IMR-90 (cell line): Measurements from ENCODE around the gene RBFOX2. TPM values are rescaled to one million over a fixed set of nuclear protein-coding genes. Genes with fewer than 3 reads are reported as not detected.

Experiments used
- ATAC-seq: fragments of 200-7000 bp; cut with Tn5 transposase; 2 replicates; pipeline ENCODE4 v1.9.1; 2020; ENCODE audit warnings: low read depth, mild to moderate bottlenecking, moderate library complexity
- BruUV-seq: library from RNA; stranded (reverse); fragments of 400-500 nt; replicated peaks from 2 replicates; lab custom pipeline; 2021; lab: Mats Ljungman, UMichigan
- CTCF ChIA-PET: fragments of 300-600 bp; formaldehyde crosslinking; extraction: SDS; loops from one replicate; lab custom pipeline; 2021; ENCODE audit warnings: antibody characterized with exemption; lab: Yijun Ruan, JAX
- POLR2A ChIA-PET: fragments of 300-600 bp; sonication (Branson Sonifier 250); formaldehyde crosslinking; loops from one replicate; lab custom pipeline; 2022; ENCODE audit warnings: antibody characterized with exemption; ENCODE audit not compliant: unreplicated experiment; lab: Charles Lee
- DNase-seq: peaks from one replicate; pipeline ENCODE4 v3.0.0; 2013
- H2AFZ ChIP-seq: replicated peaks from 2 replicates; pipeline ENCODE3; 2013; ENCODE audit warnings: low read length, mild to moderate bottlenecking; ENCODE audit not compliant: poor library complexity
- H2AK5ac ChIP-seq: 2 replicates; pipeline ENCODE4 v1.6.1; 2013; ENCODE audit warnings: low read depth, low read length, inconsistent platforms
- H2AK9ac ChIP-seq: replicated peaks from 2 replicates; pipeline ENCODE3; 2013; ENCODE audit warnings: mild to moderate bottlenecking, low read depth, low read length, moderate library complexity; ENCODE audit not compliant: poor library complexity
- H2BK120ac ChIP-seq: 2 replicates; pipeline ENCODE4 v1.6.1; 2013; ENCODE audit warnings: low read depth, low read length, inconsistent platforms
- H2BK15ac ChIP-seq: 3 replicates; pipeline ENCODE4 v1.6.1; 2013; ENCODE audit warnings: low read depth, low read length, inconsistent platforms
- H2BK20ac ChIP-seq: 2 replicates; pipeline ENCODE4 v1.6.1; 2013; ENCODE audit warnings: low read depth, mild to moderate bottlenecking, inconsistent platforms, low read length, moderate library complexity
- H2BK5ac ChIP-seq: 2 replicates; pipeline ENCODE4 v1.6.1; 2013; ENCODE audit warnings: mild to moderate bottlenecking, low read depth, low read length, inconsistent platforms; ENCODE audit not compliant: poor library complexity, severe bottlenecking
- H3K14ac ChIP-seq: replicated peaks from 2 replicates; pipeline ENCODE4 v1.6.1; 2013; ENCODE audit warnings: low read depth, low read length, inconsistent platforms
- H3K18ac ChIP-seq: 2 replicates; pipeline ENCODE4 v1.6.1; 2013; ENCODE audit warnings: low read depth, low read length, control low read depth
- H3K23ac ChIP-seq: 2 replicates; pipeline ENCODE4 v1.6.1; 2013; ENCODE audit warnings: low read depth, low read length, inconsistent platforms
- H3K27ac ChIP-seq: 2 replicates; pipeline ENCODE4 v1.5.1; 2013; ENCODE audit warnings: mild to moderate bottlenecking, control low read depth, low read length; ENCODE audit not compliant: insufficient read depth
- H3K27me3 ChIP-seq: 2 replicates; pipeline ENCODE4 v1.6.1; 2013; ENCODE audit warnings: low read length; ENCODE audit not compliant: control insufficient read depth, insufficient read depth
- H3K36me3 ChIP-seq: 2 replicates; pipeline ENCODE4 v1.6.1; 2013; ENCODE audit warnings: low read length, mixed read lengths; ENCODE audit not compliant: control insufficient read depth, insufficient read depth
- H3K4ac ChIP-seq: 2 replicates; pipeline ENCODE4 v1.6.1; 2013; ENCODE audit warnings: low read depth, low read length, inconsistent platforms
- H3K4me1 ChIP-seq: 2 replicates; pipeline ENCODE4 v1.6.1; 2013; ENCODE audit warnings: low read length, mixed read lengths; ENCODE audit not compliant: control insufficient read depth, insufficient read depth
- H3K4me2 ChIP-seq: 2 replicates; pipeline ENCODE4 v1.6.1; 2013; ENCODE audit warnings: low read depth, mild to moderate bottlenecking, control low read depth, low read length, moderate library complexity
- H3K4me3 ChIP-seq: 2 replicates; pipeline ENCODE4 v1.5.1; 2013; ENCODE audit warnings: low read depth, mild to moderate bottlenecking, control low read depth, low read length, moderate library complexity; ENCODE audit not compliant: insufficient read depth
- H3K56ac ChIP-seq: 2 replicates; pipeline ENCODE4 v1.6.1; 2013; ENCODE audit warnings: low read length, inconsistent platforms; ENCODE audit not compliant: insufficient read depth; ENCODE audit errors: extremely low read depth
- H3K79me1 ChIP-seq, 2 experiments: 2 replicates each; pipeline ENCODE4 v1.6.1; 2013; ENCODE audit warnings: low read length in 2 of 2, inconsistent platforms in 1 of 2, low read depth in 1 of 2
- H3K9ac ChIP-seq: 2 replicates; pipeline ENCODE4 v1.6.1; 2013; ENCODE audit warnings: low read depth, low read length, control low read depth
- H3K9me1 ChIP-seq: 2 replicates; pipeline ENCODE4 v1.6.1; 2013; ENCODE audit warnings: low read length, inconsistent platforms; ENCODE audit not compliant: insufficient read depth
- H3K9me3 ChIP-seq: 2 replicates; pipeline ENCODE4 v1.6.1; 2013; ENCODE audit warnings: low read length; ENCODE audit not compliant: control insufficient read depth, insufficient read depth
- H4K20me1 ChIP-seq: 2 replicates; pipeline ENCODE4 v1.6.1; 2013; ENCODE audit warnings: low read length, inconsistent platforms; ENCODE audit not compliant: insufficient read depth
- H4K5ac ChIP-seq: 2 replicates; pipeline ENCODE4 v1.6.1; 2013; ENCODE audit warnings: mild to moderate bottlenecking, low read depth, low read length, control low read depth
- H4K8ac ChIP-seq, 2 experiments: 2 replicates each; pipeline ENCODE4 v1.6.1; 2013; ENCODE audit warnings: low read depth in 2 of 2, low read length in 2 of 2, control low read depth in 1 of 2, inconsistent platforms in 1 of 2
- H4K91ac ChIP-seq: 2 replicates; pipeline ENCODE4 v1.6.1; 2013; ENCODE audit warnings: low read depth, low read length, inconsistent platforms; ENCODE audit not compliant: insufficient read depth
- CTCF ChIP-seq: conservative IDR thresholded peaks from 2 replicates; pipeline ENCODE4 v1.5.1; 2012; ENCODE audit warnings: mild to moderate bottlenecking, low read depth, low read length, improper control_type of control experiment
- FOS ChIP-seq: fragments of 150-350 bp; IDR thresholded peaks from 2 replicates; pipeline ENCODE4 v1.6.1; 2016; ENCODE audit warnings: low read depth, low read length
- MAFK ChIP-seq: IDR thresholded peaks from 2 replicates; pipeline ENCODE4 v1.6.1; 2012; ENCODE audit warnings: low read depth, low read length, improper control_type of control experiment
- RFX5 ChIP-seq: IDR thresholded peaks from 2 replicates; pipeline ENCODE4 v1.8.0; 2012; ENCODE audit warnings: low read depth, mild to moderate bottlenecking, low read length, moderate library complexity
- WGBS, 2 experiments: methylation state at CpG; one replicate each; pipeline versions ENCODE4 v1.1.5 to v1.1.7; 2013; ENCODE audit warnings: missing lambda C conversion rate in 2 of 2; ENCODE audit not compliant: insufficient read length in 1 of 2; ENCODE audit errors: extremely low coverage in 2 of 2; 5-methylcytosine and 5-hydroxymethylcytosine counted together
- dilution Hi-C: fragments of 300-500 bp; cut with HindIII; formaldehyde crosslinking; loops from one replicate; pipeline ENCODE4 v1.14.3; 2018; ENCODE audit warnings: low sequenced_read_pairs; ENCODE audit not compliant: unreplicated experiment
- in situ Hi-C: fragments of 300-500 bp; cut with MboI; formaldehyde crosslinking; loops from 3 replicates; pipeline ENCODE4 v1.14.3; 2019; ENCODE audit warnings: low sequenced_read_pairs, inconsistent platforms, mixed read lengths
- intact Hi-C: fragments of 100-400 bp; cut with micrococcal nuclease; formaldehyde crosslinking; loops from 2 replicates; pipeline ENCODE4 v1.10.0; 2022
- polyA plus RNA-seq, 3 experiments: library from polyadenylated mRNA; depleted of rRNA; stranded (reverse); fragments of >200 nt; gene quantifications; 2 replicates each; pipeline ENCODE4 v1.2.3, GENCODE V29; 2012; ENCODE audit warnings: low replicate concordance in 1 of 3
- total RNA-seq: library from RNA; depleted of rRNA; stranded (reverse); fragments of >200 nt; gene quantifications from 2 replicates; pipeline ENCODE4 v1.2.3, GENCODE V29; 2012

Gene RBFOX2
- total and polyA plus RNA-seq, 2 of the 4 experiments (the other 2 are of a cell fraction) = 146 to 178 TPM

- no peak overlapping the region for H3K4me3 ChIP-seq
- no peak overlapping the region for H2AK9ac ChIP-seq
- no peaks in the 10 kb centered on the region for H3K36me3 ChIP-seq
- H2BK5ac ChIP-seq = no peak overlapping the region
- H3K23ac ChIP-seq = peak overlapping the region; percentile 5; the same call in 1 of the 2 replicates
- H3K27ac ChIP-seq = peak overlapping the region; percentile 30; the same call in 1 of the 2 replicates
- no peak overlapping the region for H3K4me2 ChIP-seq
- TF ChIP-seq MAFK (no peak), RFX5 (no peak), CTCF (no peak), FOS (no peak)
- H3K9ac ChIP-seq = no peak overlapping the region
- no peak overlapping the region for H2BK20ac ChIP-seq
- no TSS peak for BruUV-seq
- no CpG with 5 or more reads among the region's 1 CpG for WGBS, 2 experiments
- H3K14ac ChIP-seq = peak overlapping the region; percentile 11; the same call in 1 of the 2 replicates
- 0 out of 2 replicates have a peak overlapping the region, but pooled peaks have one; percentile 2 for H2BK120ac ChIP-seq
- no peak overlapping the region for H4K91ac ChIP-seq
- in situ Hi-C loops (no loop called here), dilution Hi-C loops (no loop called here), intact Hi-C loops (no loop called here)
- no peaks in the 10 kb centered on the region for H3K27me3 ChIP-seq
- H3K4me1 ChIP-seq = peaks cover 24% of the 10 kb centered on the region
- CTCF ChIA-PET = interaction anchor here (1.4 kb wide), 1 partner anchor 78 kb away, joined by 5 read pairs; no protein-coding TSS in a partner anchor
- 0 out of 2 replicates have a peak overlapping the region, but pooled peaks have one; percentile 2 for H3K4ac ChIP-seq
- POLR2A ChIA-PET = no interaction called here
- H2BK15ac ChIP-seq = no peak overlapping the region
- H3K18ac ChIP-seq = peak overlapping the region; percentile 28; the same call in 1 of the 2 replicates
- H4K20me1 ChIP-seq = peaks cover 4% of the 10 kb centered on the region; the same call in 1 of the 2 replicates
- no peak overlapping the region for H2AFZ ChIP-seq
- H3K56ac ChIP-seq = no peak overlapping the region
- peak overlapping the region in 1 of 2 experiments; percentile 11; a peak in 1 of 4 replicates for H4K8ac ChIP-seq
- H3K9me3 ChIP-seq = no peaks in the 10 kb centered on the region
- no peak overlapping the region for H2AK5ac ChIP-seq
- no peak for ATAC-seq
- peaks cover 12% of the 10 kb centered on the region; the same call in 1 of the 2 replicates for H3K9me1 ChIP-seq
- peak; percentile 58 for DNase-seq
- H3K79me1 ChIP-seq = peaks cover 56 to 91% of the 10 kb centered on the region in 2 experiments
- H4K5ac ChIP-seq = no peak overlapping the region
These were observed 41.1 kb downstream of the RBFOX2 start for GRCh38 chr22:35987487-35987886.
